PC-9 (cell line): ENCODE results near the gene PCDHGA9.

ENCODE experiments used
- EZH2 ChIP-seq: fragments of 200-600 bp; sonication (generic); IDR thresholded peaks from 2 replicates; pipeline ENCODE4 v1.8.0; 2017; ENCODE audit warnings: antibody characterized with exemption, low read depth
- TF ChIP-seq, protein P1 (sequence below): fragments of 200-600 bp; sonication (generic); conservative IDR thresholded peaks from 2 replicates; pipeline ENCODE4 v1.6.1; 2017; ENCODE audit warnings: mixed run types, antibody characterized with exemption, mild to moderate bottlenecking, moderate library complexity

DNA sequence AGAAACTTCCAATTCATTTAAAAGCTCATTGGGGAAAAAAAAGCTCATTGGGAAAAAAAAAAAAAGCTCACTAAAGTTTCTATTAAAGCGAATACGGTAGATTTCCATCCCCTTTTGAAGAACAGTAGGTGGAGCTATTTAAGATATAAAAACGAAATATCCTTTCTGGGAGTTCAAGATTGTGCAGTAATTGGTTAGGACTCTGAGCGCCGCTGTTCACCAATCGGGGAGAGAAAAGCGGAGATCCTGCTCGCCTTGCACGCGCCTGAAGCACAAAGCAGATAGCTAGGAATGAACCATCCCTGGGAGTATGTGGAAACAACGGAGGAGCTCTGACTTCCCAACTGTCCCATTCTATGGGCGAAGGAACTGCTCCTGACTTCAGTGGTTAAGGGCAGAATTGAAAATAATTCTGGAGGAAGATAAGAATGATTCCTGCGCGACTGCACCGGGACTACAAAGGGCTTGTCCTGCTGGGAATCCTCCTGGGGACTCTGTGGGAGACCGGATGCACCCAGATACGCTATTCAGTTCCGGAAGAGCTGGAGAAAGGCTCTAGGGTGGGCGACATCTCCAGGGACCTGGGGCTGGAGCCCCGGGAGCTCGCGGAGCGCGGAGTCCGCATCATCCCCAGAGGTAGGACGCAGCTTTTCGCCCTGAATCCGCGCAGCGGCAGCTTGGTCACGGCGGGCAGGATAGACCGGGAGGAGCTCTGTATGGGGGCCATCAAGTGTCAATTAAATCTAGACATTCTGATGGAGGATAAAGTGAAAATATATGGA lies 27.9 kb downstream of the PCDHGA9 start, which contains the start of gene PCDHGA12:
- TF ChIP-seq, protein P1, sequence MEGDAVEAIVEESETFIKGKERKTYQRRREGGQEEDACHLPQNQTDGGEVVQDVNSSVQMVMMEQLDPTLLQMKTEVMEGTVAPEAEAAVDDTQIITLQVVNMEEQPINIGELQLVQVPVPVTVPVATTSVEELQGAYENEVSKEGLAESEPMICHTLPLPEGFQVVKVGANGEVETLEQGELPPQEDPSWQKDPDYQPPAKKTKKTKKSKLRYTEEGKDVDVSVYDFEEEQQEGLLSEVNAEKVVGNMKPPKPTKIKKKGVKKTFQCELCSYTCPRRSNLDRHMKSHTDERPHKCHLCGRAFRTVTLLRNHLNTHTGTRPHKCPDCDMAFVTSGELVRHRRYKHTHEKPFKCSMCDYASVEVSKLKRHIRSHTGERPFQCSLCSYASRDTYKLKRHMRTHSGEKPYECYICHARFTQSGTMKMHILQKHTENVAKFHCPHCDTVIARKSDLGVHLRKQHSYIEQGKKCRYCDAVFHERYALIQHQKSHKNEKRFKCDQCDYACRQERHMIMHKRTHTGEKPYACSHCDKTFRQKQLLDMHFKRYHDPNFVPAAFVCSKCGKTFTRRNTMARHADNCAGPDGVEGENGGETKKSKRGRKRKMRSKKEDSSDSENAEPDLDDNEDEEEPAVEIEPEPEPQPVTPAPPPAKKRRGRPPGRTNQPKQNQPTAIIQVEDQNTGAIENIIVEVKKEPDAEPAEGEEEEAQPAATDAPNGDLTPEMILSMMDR, result no peak
- no peak for TF ChIP-seq EZH2
